GM12878 (cell line): Measurements from ENCODE around the gene MDM1. TPM values are rescaled to one million over a fixed set of nuclear protein-coding genes. Genes with fewer than 3 reads are reported as not detected.

ENCODE experiments used
- ATAC-seq: fragments of 200-7000 bp; cut with Tn5 transposase; 3 replicates; pipeline ENCODE4 v1.9.1; 2020; ENCODE audit warnings: mild to moderate bottlenecking, moderate library complexity
- BruUV-seq: library from RNA; stranded (reverse); fragments of 400-500 nt; replicated peaks from 2 replicates; lab custom pipeline; 2021; lab: Mats Ljungman, UMichigan
- CTCF ChIA-PET: fragments of 300-600 bp; sonication (Branson Sonifier 250); formaldehyde crosslinking; extraction: SDS; loops from one replicate; lab custom pipeline; 2021; ENCODE audit warnings: inconsistent platforms; lab: Yijun Ruan, JAX
- POLR2A ChIA-PET: fragments of 350-600 bp; formaldehyde crosslinking; extraction: SDS; loops from one replicate; lab custom pipeline; 2021; ENCODE audit warnings: inconsistent platforms; lab: Charles Lee
- RAD21 ChIA-PET: fragments of 300-600 bp; sonication (Branson Sonifier 250); formaldehyde crosslinking; loops from one replicate; lab custom pipeline; 2023; ENCODE audit warnings: antibody characterized with exemption; ENCODE audit not compliant: unreplicated experiment; lab: Charles Lee
- SMC1A ChIA-PET: fragments of 300-600 bp; sonication (Branson Sonifier 250); formaldehyde crosslinking; loops from one replicate; lab custom pipeline; 2023; ENCODE audit not compliant: unreplicated experiment, uncharacterized antibody; lab: Charles Lee
- DNase-seq: peaks from one replicate; pipeline ENCODE4 v3.0.0-alpha.2; 2011; ENCODE audit warnings: low read depth, low spot score
- FAIRE-seq: peaks from 3 replicates; lab custom pipeline; 2011; peaks lifted over from hg19 to GRCh38; lab: Jason Lieb, UNC
- H2AFZ ChIP-seq: 2 replicates; pipeline ENCODE4 v1.6.0; 2011; ENCODE audit warnings: low read depth, low read length, control low read depth; ENCODE audit not compliant: control insufficient read depth
- H3K27ac ChIP-seq: 2 replicates; pipeline ENCODE4 v1.5.1; 2011; ENCODE audit warnings: control low read depth; ENCODE audit not compliant: control insufficient read depth, insufficient read depth
- H3K27me3 ChIP-seq, 2 experiments: replicated peaks in 1 of 2; 2 replicates each; pipeline versions ENCODE4 v1.6.0 to v1.6.1; 2011; ENCODE audit warnings: low read length in 1 of 2; ENCODE audit not compliant: control insufficient read depth in 2 of 2, insufficient read depth in 2 of 2
- H3K36me3 ChIP-seq, 2 experiments: 2 replicates each; pipeline ENCODE4 v1.5.1; 2011; ENCODE audit warnings: low read length in 1 of 2; ENCODE audit not compliant: control insufficient read depth in 2 of 2, insufficient read depth in 2 of 2
- H3K4me1 ChIP-seq: 2 replicates; pipeline ENCODE4 v1.6.1; 2011; ENCODE audit warnings: mild to moderate bottlenecking, low read length, moderate library complexity, mixed read lengths; ENCODE audit not compliant: control insufficient read depth, insufficient read depth
- H3K4me2 ChIP-seq: 2 replicates; pipeline ENCODE4 v1.6.0; 2011; ENCODE audit warnings: control low read depth; ENCODE audit not compliant: control insufficient read depth, insufficient read depth
- H3K4me3 ChIP-seq: fragments of 200-600 bp; sonication (generic); 2 replicates; pipeline ENCODE4 v1.5.1; 2016
- H3K79me2 ChIP-seq: 2 replicates; pipeline ENCODE4 v1.6.0; 2011; ENCODE audit warnings: low read length; ENCODE audit not compliant: control insufficient read depth, insufficient read depth
- H3K9ac ChIP-seq: 2 replicates; pipeline ENCODE4 v1.8.0; 2011; ENCODE audit warnings: low read length, control low read depth, mixed read lengths; ENCODE audit not compliant: control insufficient read depth, insufficient read depth
- H3K9me3 ChIP-seq: replicated peaks from 3 replicates; pipeline ENCODE4 v1.5.1; 2011; ENCODE audit warnings: mild to moderate bottlenecking, low read length; ENCODE audit not compliant: control insufficient read depth, insufficient read depth
- H4K20me1 ChIP-seq: 2 replicates; pipeline ENCODE4 v1.6.0; 2011; ENCODE audit not compliant: control insufficient read depth, insufficient read depth
- BMI1 ChIP-seq: fragments of 450-650 bp; IDR thresholded peaks from 2 replicates; pipeline ENCODE4 v1.6.1; 2016; ENCODE audit warnings: mild to moderate bottlenecking, moderate library complexity, borderline replicate concordance
- BRCA1 ChIP-seq: IDR thresholded peaks from 2 replicates; pipeline ENCODE4 v1.6.1; 2011; ENCODE audit warnings: low read depth, low read length, improper control_type of control experiment
- CBX5 ChIP-seq: sonication (generic); IDR thresholded peaks from 2 replicates; pipeline ENCODE4 v1.6.1; 2016; ENCODE audit warnings: low read depth, moderate library complexity, mild to moderate bottlenecking, inconsistent platforms
- FOS ChIP-seq: IDR thresholded peaks from 3 replicates; pipeline ENCODE4 v1.6.1; 2011; ENCODE audit warnings: borderline replicate concordance; ENCODE audit not compliant: insufficient read length; ENCODE audit errors: extremely low read depth
- FOXK2 ChIP-seq: fragments of 450-650 bp; IDR thresholded peaks from 2 replicates; pipeline ENCODE4 v1.6.1; 2017; ENCODE audit warnings: mild to moderate bottlenecking, moderate library complexity
- HDAC6 ChIP-seq: fragments of 200-600 bp; sonication (generic); IDR thresholded peaks from one replicate; pipeline ENCODE4 v1.8.0; 2017; ENCODE audit warnings: antibody characterized with exemption; ENCODE audit not compliant: unreplicated experiment
- KLF5 ChIP-seq: fragments of 450-650 bp; IDR thresholded peaks from 2 replicates; pipeline ENCODE4 v1.6.1; 2014; ENCODE audit warnings: mild to moderate bottlenecking; ENCODE audit not compliant: partially characterized antibody
- MEF2A ChIP-seq: IDR thresholded peaks from 2 replicates; pipeline ENCODE4 v1.6.1; 2011; ENCODE audit warnings: low read depth, mild to moderate bottlenecking, low read length, moderate library complexity; ENCODE audit not compliant: insufficient read depth
- NBN ChIP-seq: fragments of 450-650 bp; IDR thresholded peaks from 2 replicates; pipeline ENCODE4 v1.6.1; 2016
- NFYB ChIP-seq: IDR thresholded peaks from 2 replicates; pipeline ENCODE4 v1.6.1; 2011; ENCODE audit warnings: low read depth, mild to moderate bottlenecking, low read length, improper control_type of control experiment, moderate library complexity; ENCODE audit not compliant: insufficient read depth
- PKNOX1 ChIP-seq: fragments of 450-650 bp; IDR thresholded peaks from 2 replicates; pipeline ENCODE4 v1.6.1; 2016; ENCODE audit warnings: mild to moderate bottlenecking
- RELB ChIP-seq: fragments of 450-650 bp; IDR thresholded peaks from 2 replicates; pipeline ENCODE4 v1.6.1; 2017; ENCODE audit warnings: low read depth, mild to moderate bottlenecking, moderate library complexity
- STAT3 ChIP-seq: IDR thresholded peaks from 2 replicates; pipeline ENCODE4 v1.6.1; 2011; ENCODE audit warnings: low read depth, low read length, improper control_type of control experiment
- ZBTB33 ChIP-seq: fragments of 450-650 bp; IDR thresholded peaks from 2 replicates; pipeline ENCODE4 v1.6.1; 2017; ENCODE audit warnings: mild to moderate bottlenecking
- WGBS: methylation state at CpG from one replicate; pipeline ENCODE4 v1.1.6; 2016; ENCODE audit warnings: low lambda C conversion rate; ENCODE audit not compliant: insufficient replicate concordance, insufficient coverage; ENCODE audit errors: missing lambda C conversion rate; 5-methylcytosine and 5-hydroxymethylcytosine counted together
- in situ Hi-C: fragments of 300-500 bp; cut with MboI; formaldehyde crosslinking; loops from 9 replicates; pipeline ENCODE4 v1.14.3; 2018; ENCODE audit warnings: mixed read lengths
- intact Hi-C: fragments of 100-400 bp; cut with micrococcal nuclease; formaldehyde crosslinking; loops from one replicate; pipeline ENCODE4 v1.14.2; 2022; ENCODE audit not compliant: unreplicated experiment
- polyA plus RNA-seq, 11 experiments: library from polyadenylated mRNA; depleted of rRNA in 4 of 11; unstranded in 6 of 11; stranded (reverse) in 5 of 11; fragments of >200 nt; fragmentation: Nextera tagmentation in 4 of 11; fragmentation: Illumina TruSeq in 1 of 11; extraction: Ambion mirVana in 4 of 11; extraction: Trizol in 1 of 11; gene quantifications; 1 replicate in 1 of 11; 2 replicates in 10 of 11; pipeline versions ENCODE4 v1.2.1 to v1.2.3, GENCODE V29; 2011 to 2016; ENCODE audit warnings: inconsistent platforms in 2 of 11, missing spikeins in 2 of 11, low read depth in 1 of 11
- total RNA-seq, 4 experiments: library from RNA; depleted of rRNA in 3 of 4; stranded (reverse); fragments of >200 nt in 3 of 4; fragmentation: Illumina TruSeq in 1 of 4; extraction: Trizol in 1 of 4; gene quantifications; 2 replicates each; pipeline versions ENCODE4 v1.2.1 to v1.2.3, GENCODE V29; 2013 to 2021
- TF ChIP-seq, protein P1 (sequence below): fragments of 450-650 bp; formaldehyde crosslinking; IDR thresholded peaks from 2 replicates; pipeline ENCODE4 v1.5.0; 2022; ENCODE audit warnings: mild to moderate bottlenecking, missing genetic modification characterization

MDM1 gene
- total and polyA plus RNA-seq, 10 of the 15 experiments (the other 5 are each of a cell fraction or from before 2014, with no cell fraction given), result 10.1 to 25.3 (median 16.5) TPM

DNA sequence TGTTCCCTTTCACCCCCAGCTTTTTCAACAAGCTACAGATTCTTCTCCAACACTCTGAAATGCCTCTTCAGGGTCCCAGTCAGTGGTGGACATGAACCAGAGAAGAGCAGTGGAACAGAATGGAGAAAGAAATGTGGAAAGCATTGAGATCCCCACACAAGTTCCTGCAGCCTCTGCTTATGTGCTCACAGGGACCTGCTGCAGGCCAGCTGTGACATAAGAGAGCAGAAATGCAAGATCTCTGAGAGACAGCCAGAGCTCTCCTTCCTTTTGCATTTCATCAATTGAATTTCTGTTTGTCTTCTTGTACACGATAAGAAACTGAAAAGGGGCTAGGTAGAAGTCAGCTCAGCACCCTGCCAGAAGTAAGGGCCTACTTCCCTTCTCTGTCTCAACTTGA is 6.2 kb downstream of the MDM1 start:
- Histone ChIP-seq H3K4me1 (no peaks in the 10 kb centered on the region), H3K4me2 (no peak overlapping the region), H3K79me2 (no peaks in the 10 kb centered on the region), H3K9me3 (no peaks in the 10 kb centered on the region), H3K27ac (no peak overlapping the region), H3K36me3 (no peaks in the 10 kb centered on the region; a peak in 1 of 4 replicates)
- in situ Hi-C loops, result no loop called here
- ChIA-PET POLR2A (no interaction called here), RAD21 (no interaction called here)
- 100% methylated on average over 1 of the region's 1 CpG for WGBS
- TF ChIP-seq FOS (no peak), MEF2A (no peak), NBN (no peak), CBX5 (no peak), HDAC6 (no peak), STAT3 (no peak), RELB (no peak), KLF5 (no peak), BMI1 (no peak), ZBTB33 (no peak), BRCA1 (no peak), NFYB (no peak), PKNOX1 (no peak), FOXK2 (no peak)
- TF ChIP-seq, protein P1, sequence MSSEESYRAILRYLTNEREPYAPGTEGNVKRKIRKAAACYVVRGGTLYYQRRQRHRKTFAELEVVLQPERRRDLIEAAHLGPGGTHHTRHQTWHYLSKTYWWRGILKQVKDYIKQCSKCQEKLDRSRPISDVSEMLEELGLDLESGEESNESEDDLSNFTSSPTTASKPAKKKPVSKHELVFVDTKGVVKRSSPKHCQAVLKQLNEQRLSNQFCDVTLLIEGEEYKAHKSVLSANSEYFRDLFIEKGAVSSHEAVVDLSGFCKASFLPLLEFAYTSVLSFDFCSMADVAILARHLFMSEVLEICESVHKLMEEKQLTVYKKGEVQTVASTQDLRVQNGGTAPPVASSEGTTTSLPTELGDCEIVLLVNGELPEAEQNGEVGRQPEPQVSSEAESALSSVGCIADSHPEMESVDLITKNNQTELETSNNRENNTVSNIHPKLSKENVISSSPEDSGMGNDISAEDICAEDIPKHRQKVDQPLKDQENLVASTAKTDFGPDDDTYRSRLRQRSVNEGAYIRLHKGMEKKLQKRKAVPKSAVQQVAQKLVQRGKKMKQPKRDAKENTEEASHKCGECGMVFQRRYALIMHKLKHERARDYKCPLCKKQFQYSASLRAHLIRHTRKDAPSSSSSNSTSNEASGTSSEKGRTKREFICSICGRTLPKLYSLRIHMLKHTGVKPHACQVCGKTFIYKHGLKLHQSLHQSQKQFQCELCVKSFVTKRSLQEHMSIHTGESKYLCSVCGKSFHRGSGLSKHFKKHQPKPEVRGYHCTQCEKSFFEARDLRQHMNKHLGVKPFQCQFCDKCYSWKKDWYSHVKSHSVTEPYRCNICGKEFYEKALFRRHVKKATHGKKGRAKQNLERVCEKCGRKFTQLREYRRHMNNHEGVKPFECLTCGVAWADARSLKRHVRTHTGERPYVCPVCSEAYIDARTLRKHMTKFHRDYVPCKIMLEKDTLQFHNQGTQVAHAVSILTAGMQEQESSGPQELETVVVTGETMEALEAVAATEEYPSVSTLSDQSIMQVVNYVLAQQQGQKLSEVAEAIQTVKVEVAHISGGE, result no peak
- TF ChIP-seq, all 136 proteins: peak for 0
- Histone ChIP-seq H3K27me3 (no peaks in the 10 kb centered on the region), H2AFZ (no peak overlapping the region), H3K4me3 (no peak overlapping the region), H4K20me1 (no peaks in the 10 kb centered on the region), H3K9ac (no peak overlapping the region)
- ChIA-PET CTCF (interaction anchor here (0.6 to 5.9 kb wide), 7 partner anchors 8 to 973 kb away, joined by 3 to 54 read pairs (median 4); no protein-coding TSS in a partner anchor), SMC1A (interaction anchor here (0.6 to 2.1 kb wide), 10 partner anchors 9 to 362 kb away, joined by 3 to 8 read pairs (median 4); no protein-coding TSS in a partner anchor)
- peak; percentile 50 for ATAC-seq
- FAIRE-seq, result no peak
- no TSS peak for BruUV-seq
- no peak for DNase-seq
- intact Hi-C loops, result no loop called here
